ENCODE data around the gene TAGLN2. TPM values are rescaled to one million over a fixed set of nuclear protein-coding genes. Genes with fewer than 3 reads are reported as not detected.

Gene TAGLN2
- total and polyA plus RNA-seq, 4 donors = 75.1 to 101 (median 89.2) TPM

DNA sequence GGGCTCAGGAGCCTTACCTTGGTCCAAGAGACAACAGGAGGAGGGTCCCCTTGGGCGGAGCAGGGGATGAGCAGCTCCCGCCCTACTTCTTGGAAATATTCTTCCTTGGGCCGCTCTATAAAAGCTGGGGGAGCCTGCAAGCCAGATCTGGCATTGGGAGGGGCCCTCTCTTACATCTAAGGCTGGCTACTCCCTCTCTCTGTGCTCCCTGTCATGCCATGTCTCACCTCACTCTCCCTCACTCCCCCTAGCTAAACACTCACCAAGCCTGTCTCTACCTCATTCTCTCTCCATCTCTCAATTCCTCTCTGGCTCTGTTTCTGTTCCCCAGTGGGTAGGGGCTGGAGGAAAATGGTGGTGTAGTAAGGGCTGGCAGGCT is 6.5 kb upstream of the TAGLN2 start:
- peaks cover 5% of the 10 kb centered on the region for H3K27me3 ChIP-seq (ENCODE audit: control insufficient read depth, insufficient read depth, low read length)
- H3K27ac ChIP-seq (ENCODE audit: low read depth, low read length) = no peak overlapping the region
- no peak for DNase-seq (ENCODE audit: low read depth in 4 of 6, low spot score in 6 of 6)
- WGBS (ENCODE audit: insufficient coverage) = 100% methylated on average over 3 of the region's 3 CpGs
- H3K36me3 ChIP-seq (ENCODE audit: control insufficient read depth, insufficient read depth, low read length) = peaks cover 54% of the 10 kb centered on the region
- peaks cover 11% of the 10 kb centered on the region for H3K4me1 ChIP-seq (ENCODE audit: control insufficient read depth, insufficient read depth, low read length)
- no peak overlapping the region for H3K4me3 ChIP-seq (ENCODE audit: low read depth, low read length)
- no peaks in the 10 kb centered on the region for H3K9me3 ChIP-seq (ENCODE audit: control insufficient read depth, insufficient read depth, low read length)

DNA sequence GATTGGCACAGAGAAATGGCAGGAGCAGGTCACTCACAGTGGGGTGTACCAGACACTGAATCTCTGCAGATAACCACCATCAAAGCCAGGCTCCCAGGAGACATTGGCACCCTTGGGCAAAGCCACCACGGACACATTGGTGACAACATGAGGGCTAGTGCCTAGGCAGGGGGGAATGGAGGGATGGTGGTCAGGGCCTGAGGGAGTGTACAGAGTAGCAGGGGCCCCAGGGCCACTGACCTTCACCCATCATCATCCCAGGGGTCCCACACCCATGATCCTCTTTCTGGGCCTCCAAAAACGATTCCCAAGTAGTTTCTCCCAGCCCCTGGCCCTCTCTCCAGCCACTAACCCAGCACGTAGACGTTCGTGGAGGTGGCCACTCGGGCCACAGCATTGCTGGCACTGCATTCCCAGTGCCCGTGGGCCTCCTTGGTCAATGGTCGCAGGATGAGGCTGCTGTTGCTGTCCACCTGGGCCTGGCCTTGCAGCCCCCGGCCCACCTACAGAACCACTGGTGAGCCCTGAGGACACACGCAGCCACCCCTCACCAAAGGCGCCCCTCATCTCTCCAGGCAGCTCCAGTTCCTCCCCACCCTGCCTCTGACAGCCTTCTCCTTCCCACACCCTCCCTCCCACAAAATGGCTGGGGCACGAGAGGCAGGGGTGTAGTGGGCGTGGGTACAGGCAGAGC is 5.9 kb upstream of the TAGLN2 start:
- Histone ChIP-seq H3K4me3 (ENCODE audit: low read depth, low read length) (no peak overlapping the region), H3K36me3 (ENCODE audit: control insufficient read depth, insufficient read depth, low read length) (peaks cover 54% of the 10 kb centered on the region), H3K9me3 (ENCODE audit: control insufficient read depth, insufficient read depth, low read length) (no peaks in the 10 kb centered on the region), H3K4me1 (ENCODE audit: control insufficient read depth, insufficient read depth, low read length) (peaks cover 6% of the 10 kb centered on the region), H3K27ac (ENCODE audit: low read depth, low read length) (no peak overlapping the region), H3K27me3 (ENCODE audit: control insufficient read depth, insufficient read depth, low read length) (peaks cover 7% of the 10 kb centered on the region)
- DNase-seq (ENCODE audit: low read depth in 4 of 6, low spot score in 6 of 6) = no peak
- WGBS (ENCODE audit: insufficient coverage) = 92% methylated on average over 12 of the region's 13 CpGs

DNA sequence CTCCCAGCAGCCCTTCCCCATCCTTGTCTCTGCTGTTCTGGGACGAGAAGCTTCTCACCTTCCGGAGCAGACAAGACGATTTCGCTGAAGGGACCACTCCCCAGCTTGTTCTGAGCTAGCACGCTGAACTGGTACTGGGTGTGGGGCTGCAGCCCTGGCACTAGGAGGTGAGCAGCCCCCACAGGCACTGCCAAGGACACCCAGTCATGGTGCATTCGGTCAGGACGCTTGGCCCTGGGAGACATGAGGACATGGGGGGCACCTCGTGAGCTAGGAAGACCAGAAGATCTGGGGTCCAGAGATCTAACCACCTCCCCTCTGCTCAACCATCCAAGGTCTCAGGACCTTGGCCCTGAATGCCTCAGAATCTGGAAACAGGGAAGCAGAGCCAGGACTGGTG is 5.3 kb upstream of the TAGLN2 start:
- WGBS (ENCODE audit: insufficient coverage) = 94% methylated on average over 7 of the region's 8 CpGs
- no peak for DNase-seq (ENCODE audit: low read depth in 4 of 6, low spot score in 6 of 6)
- Histone ChIP-seq H3K27me3 (ENCODE audit: control insufficient read depth, insufficient read depth, low read length) (peaks cover 13% of the 10 kb centered on the region), H3K4me3 (ENCODE audit: low read depth, low read length) (no peak overlapping the region), H3K9me3 (ENCODE audit: control insufficient read depth, insufficient read depth, low read length) (no peaks in the 10 kb centered on the region), H3K27ac (ENCODE audit: low read depth, low read length) (no peak overlapping the region), H3K36me3 (ENCODE audit: control insufficient read depth, insufficient read depth, low read length) (peaks cover 54% of the 10 kb centered on the region), H3K4me1 (ENCODE audit: control insufficient read depth, insufficient read depth, low read length) (peaks cover 10% of the 10 kb centered on the region)

DNA sequence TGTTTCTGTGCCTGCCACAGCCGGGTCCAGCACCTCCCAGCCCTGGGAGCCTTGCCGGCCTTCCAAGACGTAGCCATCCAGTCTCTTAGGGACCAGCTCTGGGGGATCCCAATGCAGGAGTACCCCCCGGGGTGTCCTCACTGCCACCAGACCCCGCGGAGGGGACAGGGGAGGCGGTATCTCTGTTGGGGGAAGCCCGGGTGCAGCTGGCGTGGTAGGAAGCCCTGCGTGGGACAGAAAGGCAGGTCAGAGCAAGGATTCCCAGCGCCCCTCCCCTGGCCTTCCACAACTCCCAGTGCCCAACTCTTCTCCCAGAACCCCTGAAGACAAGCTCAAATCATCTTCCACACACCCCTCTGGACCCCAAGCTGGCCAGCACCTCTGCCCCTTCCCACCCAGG is 4.9 kb upstream of the TAGLN2 start:
- H3K27me3 ChIP-seq (ENCODE audit: control insufficient read depth, insufficient read depth, low read length) = peaks cover 17% of the 10 kb centered on the region
- no peak for DNase-seq (ENCODE audit: low read depth in 4 of 6, low spot score in 6 of 6)
- H3K4me3 ChIP-seq (ENCODE audit: low read depth, low read length) = no peak overlapping the region
- WGBS (ENCODE audit: insufficient coverage) = 94% methylated on average over 11 of the region's 11 CpGs
- H3K9me3 ChIP-seq (ENCODE audit: control insufficient read depth, insufficient read depth, low read length) = no peaks in the 10 kb centered on the region
- peaks cover 14% of the 10 kb centered on the region for H3K4me1 ChIP-seq (ENCODE audit: control insufficient read depth, insufficient read depth, low read length)
- H3K36me3 ChIP-seq (ENCODE audit: control insufficient read depth, insufficient read depth, low read length) = peaks cover 51% of the 10 kb centered on the region
- H3K27ac ChIP-seq (ENCODE audit: low read depth, low read length) = no peak overlapping the region

DNA sequence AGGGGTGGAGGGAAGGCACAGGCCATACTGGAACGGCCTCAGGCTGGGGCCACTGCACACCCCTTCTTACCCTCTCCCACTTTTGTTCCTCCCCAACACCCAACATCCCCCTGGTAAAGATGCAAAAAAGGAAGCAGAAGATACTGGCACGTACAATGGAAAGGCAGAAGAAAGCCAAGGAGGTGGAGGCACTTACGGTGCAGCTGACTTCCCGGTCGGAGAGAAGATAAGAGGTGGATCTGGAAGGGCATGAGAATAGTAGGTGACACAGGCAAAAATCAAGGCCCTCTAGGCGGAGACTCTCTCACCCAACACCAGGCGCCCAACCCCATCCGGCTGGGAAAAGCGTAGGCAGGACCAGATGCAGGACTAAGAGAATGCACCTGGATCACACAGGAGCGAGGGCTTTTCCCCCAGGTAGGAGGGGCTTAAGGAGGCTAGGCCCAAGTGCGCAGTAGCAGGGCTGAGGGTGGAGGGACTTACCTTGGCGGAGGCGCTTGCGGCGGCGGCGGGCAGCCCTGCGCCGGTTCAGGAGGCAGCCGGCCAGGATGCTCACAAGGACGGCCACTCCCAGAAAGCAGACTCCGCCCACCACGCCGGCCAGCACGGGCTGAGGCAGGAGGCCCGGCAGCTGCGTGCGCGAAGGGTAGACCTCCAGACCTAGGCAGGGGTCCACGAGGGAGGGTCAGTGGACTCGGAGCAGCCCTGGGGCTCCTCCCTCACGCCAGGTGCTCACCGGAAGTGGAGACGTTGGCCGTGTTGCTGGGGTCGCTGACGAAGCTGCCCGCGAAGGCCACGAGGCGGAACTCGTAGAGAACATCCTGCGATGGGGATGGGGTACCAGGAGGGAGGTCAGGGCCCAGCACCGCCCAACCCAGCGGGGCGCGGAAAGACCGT is 4.1 kb upstream of the TAGLN2 start:
- Histone ChIP-seq H3K4me1 (ENCODE audit: control insufficient read depth, insufficient read depth, low read length) (peaks cover 22% of the 10 kb centered on the region), H3K27ac (ENCODE audit: low read depth, low read length) (no peak overlapping the region), H3K36me3 (ENCODE audit: control insufficient read depth, insufficient read depth, low read length) (peaks cover 53% of the 10 kb centered on the region), H3K27me3 (ENCODE audit: control insufficient read depth, insufficient read depth, low read length) (peaks cover 23% of the 10 kb centered on the region), H3K4me3 (ENCODE audit: low read depth, low read length) (no peak overlapping the region), H3K9me3 (ENCODE audit: control insufficient read depth, insufficient read depth, low read length) (no peaks in the 10 kb centered on the region)
- WGBS (ENCODE audit: insufficient coverage) = 72% methylated on average over 41 of the region's 48 CpGs
- DNase-seq (ENCODE audit: low read depth in 4 of 6, low spot score in 6 of 6) = no peak

DNA sequence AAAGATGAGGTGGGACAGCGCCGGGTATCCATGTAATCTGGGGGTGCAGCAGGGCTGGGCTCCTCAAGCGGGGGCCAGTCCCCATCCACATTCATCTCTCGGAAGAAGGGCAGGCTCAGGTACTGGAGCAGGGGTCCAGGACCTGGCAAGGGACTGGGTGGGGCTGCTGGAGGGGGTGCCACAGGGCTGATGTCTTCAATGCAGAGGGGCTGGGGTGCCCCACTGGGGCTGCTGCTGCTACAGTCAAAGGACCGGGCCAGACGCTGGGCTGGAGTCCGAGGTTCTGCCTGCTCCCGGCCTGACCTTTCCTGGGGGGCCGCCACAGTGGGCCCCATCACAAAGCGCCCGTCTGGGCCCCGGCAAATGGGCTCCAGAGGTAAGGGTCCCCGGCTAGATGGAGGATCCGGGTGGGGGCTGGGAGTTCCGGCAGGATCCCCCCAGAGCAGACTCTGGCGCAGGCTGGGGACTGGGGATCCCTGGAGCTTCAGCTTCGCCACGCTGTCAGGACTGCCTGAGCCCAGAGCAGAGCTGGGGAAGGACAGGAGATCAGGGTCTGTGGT is 3.3 kb upstream of the TAGLN2 start:
- Histone ChIP-seq H3K4me3 (ENCODE audit: low read depth, low read length) (no peak overlapping the region), H3K9me3 (ENCODE audit: control insufficient read depth, insufficient read depth, low read length) (no peaks in the 10 kb centered on the region), H3K27me3 (ENCODE audit: control insufficient read depth, insufficient read depth, low read length) (peaks cover 23% of the 10 kb centered on the region), H3K36me3 (ENCODE audit: control insufficient read depth, insufficient read depth, low read length) (peaks cover 48% of the 10 kb centered on the region), H3K27ac (ENCODE audit: low read depth, low read length) (no peak overlapping the region), H3K4me1 (ENCODE audit: control insufficient read depth, insufficient read depth, low read length) (peaks cover 30% of the 10 kb centered on the region)
- DNase-seq (ENCODE audit: low read depth in 4 of 6, low spot score in 6 of 6) = no peak
- 93% methylated on average over 18 of the region's 18 CpGs for WGBS (ENCODE audit: insufficient coverage)

DNA sequence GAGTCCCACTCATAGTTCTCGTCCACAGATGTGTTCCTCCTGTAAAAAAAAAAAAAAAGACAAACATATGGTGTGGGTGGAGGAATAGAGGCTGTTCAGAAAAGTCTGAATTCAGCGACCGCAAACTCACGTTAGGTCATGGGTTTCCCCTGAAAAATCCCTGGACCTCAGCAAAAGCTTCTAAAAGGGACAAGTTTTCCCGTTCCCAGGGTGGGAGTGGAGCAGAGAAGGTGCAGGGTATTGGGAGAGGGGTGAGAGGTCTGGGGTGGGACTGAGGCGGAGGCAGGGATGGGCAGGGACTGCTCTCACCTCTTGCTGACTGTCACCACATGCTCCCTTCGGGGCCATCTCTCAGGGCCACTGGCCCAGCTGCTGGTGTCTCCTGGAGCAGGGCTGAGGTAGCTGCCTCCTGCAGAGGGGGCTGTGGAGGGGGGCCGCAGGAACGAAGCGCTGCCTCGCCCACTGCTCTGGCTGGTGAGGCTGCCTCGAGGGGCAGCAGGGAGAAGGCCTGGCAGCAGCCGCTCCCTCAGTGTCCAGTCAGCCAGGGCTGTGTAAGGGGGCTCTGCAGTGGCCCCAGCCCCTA is 2.6 kb upstream of the TAGLN2 start:
- peaks cover 23% of the 10 kb centered on the region for H3K27me3 ChIP-seq (ENCODE audit: control insufficient read depth, insufficient read depth, low read length)
- peaks cover 52% of the 10 kb centered on the region for H3K36me3 ChIP-seq (ENCODE audit: control insufficient read depth, insufficient read depth, low read length)
- 81% methylated on average over 12 of the region's 13 CpGs for WGBS (ENCODE audit: insufficient coverage)
- H3K4me3 ChIP-seq (ENCODE audit: low read depth, low read length) = no peak overlapping the region
- no peaks in the 10 kb centered on the region for H3K9me3 ChIP-seq (ENCODE audit: control insufficient read depth, insufficient read depth, low read length)
- no peak overlapping the region for H3K27ac ChIP-seq (ENCODE audit: low read depth, low read length)
- H3K4me1 ChIP-seq (ENCODE audit: control insufficient read depth, insufficient read depth, low read length) = peaks cover 36% of the 10 kb centered on the region
- no peak for DNase-seq (ENCODE audit: low read depth in 4 of 6, low spot score in 6 of 6)

DNA sequence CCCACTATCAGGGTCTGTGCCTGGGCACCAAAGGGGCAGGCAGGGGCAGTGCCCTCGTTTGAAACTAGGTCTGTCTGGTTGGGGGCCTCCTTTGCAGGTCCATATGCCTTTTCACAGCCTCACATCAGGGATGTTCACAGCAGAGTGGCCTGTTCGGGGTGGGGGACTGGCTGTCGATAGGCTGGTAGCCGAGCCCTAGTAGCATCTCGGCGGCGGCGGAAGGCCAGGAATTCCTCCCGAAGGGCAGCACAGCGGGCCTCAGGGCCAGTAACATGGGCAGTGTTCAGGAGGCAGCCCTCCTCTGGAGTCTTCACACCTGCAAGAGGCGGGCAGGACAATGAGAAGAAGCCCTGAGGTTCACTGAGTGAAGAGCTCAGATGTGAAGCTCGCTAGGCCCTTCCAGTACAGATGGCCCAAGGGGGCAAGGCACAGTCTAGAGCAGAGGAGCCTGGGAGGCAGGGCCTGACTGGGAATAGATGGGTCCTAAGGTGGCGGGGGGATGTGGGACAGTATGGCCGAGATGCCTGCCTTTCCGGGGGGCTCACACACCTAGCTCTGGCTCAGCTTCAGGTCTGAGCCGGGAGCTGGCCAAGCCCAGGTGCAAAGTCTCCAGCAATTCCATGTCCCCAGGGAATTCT is 2.0 kb upstream of the TAGLN2 start:
- no peaks in the 10 kb centered on the region for H3K9me3 ChIP-seq (ENCODE audit: control insufficient read depth, insufficient read depth, low read length)
- WGBS (ENCODE audit: insufficient coverage) = 85% methylated on average over 16 of the region's 16 CpGs
- H3K4me1 ChIP-seq (ENCODE audit: control insufficient read depth, insufficient read depth, low read length) = peaks cover 39% of the 10 kb centered on the region
- no peak overlapping the region for H3K4me3 ChIP-seq (ENCODE audit: low read depth, low read length)
- H3K27ac ChIP-seq (ENCODE audit: low read depth, low read length) = no peak overlapping the region
- DNase-seq (ENCODE audit: low read depth in 4 of 6, low spot score in 6 of 6) = no peak
- H3K27me3 ChIP-seq (ENCODE audit: control insufficient read depth, insufficient read depth, low read length) = peaks cover 23% of the 10 kb centered on the region
- peaks cover 56% of the 10 kb centered on the region for H3K36me3 ChIP-seq (ENCODE audit: control insufficient read depth, insufficient read depth, low read length)

DNA sequence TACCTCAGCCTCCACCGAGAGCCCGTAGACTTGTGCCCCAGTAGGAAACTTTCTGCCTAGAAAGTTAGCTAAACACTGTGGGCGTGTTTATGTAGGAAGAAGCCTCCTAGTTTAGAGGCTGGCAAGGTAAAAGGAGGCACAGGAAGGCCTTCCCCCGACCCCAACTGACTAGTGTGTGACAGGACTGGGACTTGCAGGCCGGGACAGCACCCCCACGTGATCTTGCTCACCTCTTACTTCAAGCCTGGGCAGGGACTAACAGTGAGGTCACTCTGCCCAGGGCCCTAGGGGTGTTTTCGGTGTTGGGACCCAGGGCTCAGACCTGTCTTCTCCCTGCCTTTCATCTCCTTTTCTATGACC is 392 bp upstream of the TAGLN2 start:
- Histone ChIP-seq H3K27ac (ENCODE audit: low read depth, low read length) (peak overlapping the region; percentile 77), H3K36me3 (ENCODE audit: control insufficient read depth, insufficient read depth, low read length) (peaks cover 46% of the 10 kb centered on the region), H3K9me3 (ENCODE audit: control insufficient read depth, insufficient read depth, low read length) (no peaks in the 10 kb centered on the region), H3K27me3 (ENCODE audit: control insufficient read depth, insufficient read depth, low read length) (peaks cover 23% of the 10 kb centered on the region), H3K4me3 (ENCODE audit: low read depth, low read length) (peak overlapping the region; percentile 65), H3K4me1 (ENCODE audit: control insufficient read depth, insufficient read depth, low read length) (peaks cover 41% of the 10 kb centered on the region)
- no peak for DNase-seq (ENCODE audit: low read depth in 4 of 6, low spot score in 6 of 6)
- 5% methylated on average over 6 of the region's 7 CpGs for WGBS (ENCODE audit: insufficient coverage)
